ENCODE data around the gene CYP4F8. TPM values are rescaled to one million over a fixed set of nuclear protein-coding genes. Genes with fewer than 3 reads are reported as not detected.
"Not testable (repeated sequence)": the region's sequence is repeated elsewhere in the genome, so short reads cannot be mapped to it uniquely, and the experiment has no call there.

The CYP4F8 gene
- total RNA-seq, 1 donor from 2014 or later, result not detected

DNA sequence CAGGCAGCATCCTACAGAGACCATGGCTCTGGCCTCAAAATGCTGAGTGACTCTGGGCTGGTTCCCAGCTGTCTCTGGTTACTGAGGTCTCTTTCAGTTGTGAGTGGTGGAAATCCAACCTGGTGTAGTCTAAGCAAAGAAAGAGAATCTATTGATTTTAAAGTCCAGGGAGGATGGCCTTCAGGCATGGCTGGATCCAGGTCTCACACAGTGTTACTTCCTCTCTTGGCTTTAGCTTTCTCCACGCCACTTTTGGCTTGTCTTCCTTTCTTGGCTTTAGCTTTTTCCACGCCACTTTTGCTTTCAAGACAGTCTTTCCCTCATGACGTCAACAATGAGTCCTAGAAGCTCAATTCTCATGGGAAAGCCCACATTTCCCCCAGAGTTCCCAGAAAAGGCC is 29.8 kb downstream of the CYP4F8 start:
- DNase-seq (no peak), ATAC-seq (ENCODE audit: low read depth) (no peak)
- Mint-ChIP-seq H3K4me3 (no peak overlapping the region), H3K27ac (no peak overlapping the region), H3K9me3 (no peaks in the 10 kb centered on the region), H3K27me3 (peaks cover 5% of the 10 kb centered on the region), H3K4me1 (peaks cover 4% of the 10 kb centered on the region), H3K36me3 (ENCODE audit: low read depth) (no peaks in the 10 kb centered on the region)
- intact Hi-C loops (cut with micrococcal nuclease), result no loop called here
- POLR2A ChIA-PET, result no interaction called here
- CTCF ChIA-PET, result no interaction called here
- TF ChIP-seq, protein P1, sequence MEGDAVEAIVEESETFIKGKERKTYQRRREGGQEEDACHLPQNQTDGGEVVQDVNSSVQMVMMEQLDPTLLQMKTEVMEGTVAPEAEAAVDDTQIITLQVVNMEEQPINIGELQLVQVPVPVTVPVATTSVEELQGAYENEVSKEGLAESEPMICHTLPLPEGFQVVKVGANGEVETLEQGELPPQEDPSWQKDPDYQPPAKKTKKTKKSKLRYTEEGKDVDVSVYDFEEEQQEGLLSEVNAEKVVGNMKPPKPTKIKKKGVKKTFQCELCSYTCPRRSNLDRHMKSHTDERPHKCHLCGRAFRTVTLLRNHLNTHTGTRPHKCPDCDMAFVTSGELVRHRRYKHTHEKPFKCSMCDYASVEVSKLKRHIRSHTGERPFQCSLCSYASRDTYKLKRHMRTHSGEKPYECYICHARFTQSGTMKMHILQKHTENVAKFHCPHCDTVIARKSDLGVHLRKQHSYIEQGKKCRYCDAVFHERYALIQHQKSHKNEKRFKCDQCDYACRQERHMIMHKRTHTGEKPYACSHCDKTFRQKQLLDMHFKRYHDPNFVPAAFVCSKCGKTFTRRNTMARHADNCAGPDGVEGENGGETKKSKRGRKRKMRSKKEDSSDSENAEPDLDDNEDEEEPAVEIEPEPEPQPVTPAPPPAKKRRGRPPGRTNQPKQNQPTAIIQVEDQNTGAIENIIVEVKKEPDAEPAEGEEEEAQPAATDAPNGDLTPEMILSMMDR (IDR thresholded peaks at IDR 0.05), result no peak

DNA sequence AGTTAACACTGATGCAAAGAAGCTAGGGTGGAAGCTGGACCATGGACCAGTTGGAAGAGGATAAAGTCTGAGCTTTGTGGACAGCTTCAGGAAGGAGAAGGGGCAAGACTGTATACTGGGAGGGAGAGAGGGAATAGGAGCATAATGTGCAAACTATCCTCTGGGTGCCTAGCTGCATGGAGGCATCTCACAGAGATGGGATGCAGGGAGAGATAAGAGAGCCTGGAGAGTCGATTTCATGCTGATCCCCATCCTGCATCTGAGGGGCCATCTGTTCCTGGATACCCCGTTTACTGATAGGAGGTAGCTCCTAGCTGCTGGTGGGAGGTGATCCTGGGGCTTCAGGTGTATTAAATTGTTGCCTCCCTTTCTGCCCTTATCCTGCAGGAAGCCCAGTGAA is 34.5 kb downstream of the CYP4F8 start:
- POLR2A ChIA-PET, result no interaction called here
- ATAC-seq (ENCODE audit: low read depth) (no peak), DNase-seq (no peak)
- CTCF ChIA-PET, result no interaction called here
- Mint-ChIP-seq H3K9me3 (no peaks in the 10 kb centered on the region), H3K4me1 (no peaks in the 10 kb centered on the region), H3K27me3 (peaks cover 18% of the 10 kb centered on the region), H3K36me3 (ENCODE audit: low read depth) (no peaks in the 10 kb centered on the region), H3K4me3 (no peak overlapping the region), H3K27ac (no peak overlapping the region)
- intact Hi-C loops (cut with micrococcal nuclease), result no loop called here
- TF ChIP-seq, protein P1 (IDR thresholded peaks at IDR 0.05), result no peak

DNA sequence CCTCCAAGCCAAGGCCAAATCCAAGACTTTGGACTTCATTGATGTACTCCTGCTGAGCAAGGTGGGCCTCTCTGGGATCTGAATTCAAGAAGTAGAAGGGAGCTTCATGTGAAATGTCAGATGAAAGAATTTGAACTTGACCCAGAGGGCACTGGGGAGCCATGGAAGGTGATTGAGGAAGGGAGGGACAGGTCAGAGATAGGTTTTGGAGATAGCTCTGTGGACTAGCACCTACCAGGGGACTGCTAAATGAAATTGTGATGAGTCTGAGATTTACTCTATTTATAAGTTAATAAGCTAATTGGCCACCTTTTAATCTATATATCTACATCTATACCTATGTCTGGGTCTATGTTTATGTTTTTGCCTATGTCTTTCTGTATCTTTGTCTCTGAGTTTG is 35.1 kb downstream of the CYP4F8 start:
- H3K27me3 Mint-ChIP-seq, result peaks cover 18% of the 10 kb centered on the region
- intact Hi-C loops (cut with micrococcal nuclease); DNase-seq; POLR2A ChIA-PET; H3K27ac Mint-ChIP-seq; H3K9me3 Mint-ChIP-seq; H3K36me3 Mint-ChIP-seq (ENCODE audit: low read depth); H3K4me1 Mint-ChIP-seq; ATAC-seq (ENCODE audit: low read depth); H3K4me3 Mint-ChIP-seq; CTCF ChIA-PET: not testable (repeated sequence)

DNA sequence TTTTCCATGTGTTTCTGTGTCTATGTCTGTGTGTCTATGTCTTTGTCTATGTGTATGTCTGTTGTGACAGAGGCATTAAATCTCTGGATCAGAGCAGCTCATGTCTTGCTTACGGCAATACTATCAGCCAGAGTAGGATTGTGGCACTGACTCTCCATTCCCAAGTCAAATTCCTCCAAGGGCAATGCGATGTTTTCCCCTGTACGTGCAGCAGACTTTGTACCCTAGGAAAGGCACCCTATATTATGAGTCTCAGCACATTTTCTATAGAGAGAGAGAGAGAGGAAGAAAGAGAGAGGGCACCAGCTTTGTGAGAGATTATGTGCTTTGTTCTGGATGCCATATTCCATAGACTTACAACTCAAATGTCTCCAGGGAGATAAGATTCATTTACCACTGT is 36.8 kb downstream of the CYP4F8 start:
- CTCF ChIA-PET, result no interaction called here
- Mint-ChIP-seq H3K4me1 (no peaks in the 10 kb centered on the region), H3K27me3 (peaks cover 15% of the 10 kb centered on the region), H3K36me3 (ENCODE audit: low read depth) (no peaks in the 10 kb centered on the region), H3K4me3 (no peak overlapping the region), H3K27ac (no peak overlapping the region), H3K9me3 (no peaks in the 10 kb centered on the region)
- no peak for DNase-seq
- TF ChIP-seq, protein P1 (IDR thresholded peaks at IDR 0.05), result no peak
- POLR2A ChIA-PET, result no interaction called here
- intact Hi-C loops (cut with micrococcal nuclease), result no loop called here
- no peak for ATAC-seq (ENCODE audit: low read depth)

DNA sequence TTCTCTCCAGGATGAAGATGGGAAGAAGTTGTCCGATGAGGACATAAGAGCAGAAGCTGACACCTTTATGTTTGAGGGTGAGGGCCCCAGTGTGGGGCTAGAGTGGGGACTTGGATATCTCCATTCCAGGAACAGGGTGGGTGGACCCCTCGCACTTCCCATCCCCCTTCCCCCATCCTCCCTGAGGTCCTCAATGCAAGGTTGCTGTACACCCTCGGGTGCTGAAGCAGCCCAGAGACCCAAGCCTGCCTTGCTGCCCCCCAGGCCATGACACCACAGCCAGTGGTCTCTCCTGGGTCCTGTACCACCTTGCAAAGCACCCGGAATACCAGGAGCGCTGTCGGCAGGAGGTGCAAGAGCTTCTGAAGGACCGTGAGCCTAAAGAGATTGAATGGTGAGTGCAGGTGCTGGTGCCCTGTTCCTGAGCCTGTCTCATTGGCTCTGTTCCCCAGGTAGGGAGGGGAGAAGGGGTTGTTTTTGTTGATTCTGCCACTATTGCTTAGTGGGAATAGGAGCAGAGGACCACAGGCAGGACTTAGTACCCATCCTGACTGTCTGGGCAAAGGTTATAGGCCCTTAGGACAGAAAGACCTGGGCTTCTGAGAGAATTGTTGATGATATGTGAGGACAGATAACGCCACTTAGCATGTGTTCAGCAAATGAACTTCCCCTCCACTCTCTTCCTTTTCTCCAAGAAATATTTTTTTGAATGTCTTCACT is 37.7 kb downstream of the CYP4F8 start:
- intact Hi-C loops (cut with micrococcal nuclease), result no loop called here
- no peaks in the 10 kb centered on the region for H3K9me3 Mint-ChIP-seq
- TF ChIP-seq, protein P1 (IDR thresholded peaks at IDR 0.05), result no peak
- peaks cover 19% of the 10 kb centered on the region for H3K27me3 Mint-ChIP-seq
- no peak for ATAC-seq (ENCODE audit: low read depth)
- no peaks in the 10 kb centered on the region for H3K36me3 Mint-ChIP-seq (ENCODE audit: low read depth)
- CTCF ChIA-PET, result no interaction called here
- DNase-seq, result no peak
- POLR2A ChIA-PET, result no interaction called here
- no peak overlapping the region for H3K4me3 Mint-ChIP-seq
- no peaks in the 10 kb centered on the region for H3K4me1 Mint-ChIP-seq
- no peak overlapping the region for H3K27ac Mint-ChIP-seq

DNA sequence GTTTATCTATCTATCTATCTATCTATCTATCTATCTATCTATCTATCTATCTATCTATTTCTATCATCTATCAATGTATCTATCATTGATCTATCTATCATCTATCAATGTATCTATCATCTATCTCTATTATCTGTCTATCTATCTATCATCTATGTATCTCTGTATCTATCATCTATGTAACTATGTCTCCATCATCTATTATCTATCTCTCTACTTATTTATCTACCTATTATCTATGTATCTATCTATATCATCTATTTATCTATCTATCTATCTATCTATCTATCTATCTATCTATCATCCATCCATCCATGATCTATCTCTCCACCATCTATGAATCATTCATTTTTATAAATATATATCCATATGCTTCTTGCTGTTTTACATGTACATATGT is 41.4 kb downstream of the CYP4F8 start:
- intact Hi-C loops (cut with micrococcal nuclease), result no loop called here
- H3K36me3 Mint-ChIP-seq (ENCODE audit: low read depth), result no peaks in the 10 kb centered on the region
- no peak overlapping the region for H3K4me3 Mint-ChIP-seq
- no peak overlapping the region for H3K27ac Mint-ChIP-seq
- TF ChIP-seq, protein P1 (IDR thresholded peaks at IDR 0.05), result no peak
- no peaks in the 10 kb centered on the region for H3K9me3 Mint-ChIP-seq
- POLR2A ChIA-PET, result no interaction called here
- DNase-seq (no peak), ATAC-seq (ENCODE audit: low read depth) (no peak)
- peaks cover 32% of the 10 kb centered on the region for H3K27me3 Mint-ChIP-seq
- no peaks in the 10 kb centered on the region for H3K4me1 Mint-ChIP-seq
- CTCF ChIA-PET, result interaction anchor here (1.0 kb wide), 1 partner anchor 38 kb away, joined by 3 read pairs; no protein-coding TSS in a partner anchor
